ENCODE measurements around the gene SNAP29. TPM values are rescaled to one million over a fixed set of nuclear protein-coding genes. Genes with fewer than 3 reads are reported as not detected.

Gene SNAP29
- total RNA-seq, 1 experiment from 2014 or later: 23.9 TPM

- peak overlapping the region; percentile 63 for H2AFZ ChIP-seq (ENCODE audit: low read length)
- no peaks in the 10 kb centered on the region for H3K9me2 ChIP-seq (replicated peaks; ENCODE audit: low read length)
- H3K4me3 ChIP-seq (ENCODE audit: low read length): no peak overlapping the region
- H3K9me3 ChIP-seq (ENCODE audit: low read length): no peaks in the 10 kb centered on the region
- intact Hi-C loops (cut with micrococcal nuclease): loop anchor here (1.0 to 5.0 kb wide), 4 partner anchors 31 to 97 kb away; partner anchors contain the start of genes CRKL and LZTR1
- no peaks in the 10 kb centered on the region for H3K79me2 ChIP-seq (ENCODE audit: low read length)
- ATAC-seq: peak; percentile 96
- no peaks in the 10 kb centered on the region for H4K20me1 ChIP-seq (ENCODE audit: low read length)
- CTCF ChIA-PET: interaction anchor here (0.5 to 1.4 kb wide), 6 partner anchors 19 to 96 kb away, joined by 3 to 11 read pairs (median 4); partner anchors contain the start of genes CRKL and LZTR1
- no peaks in the 10 kb centered on the region for H3F3A ChIP-seq (ENCODE audit: low read length, unreplicated experiment)
- no TSS peak for BruUV-seq (replicated peaks)
- H3K4me2 ChIP-seq (ENCODE audit: low read length): peak overlapping the region; percentile 59
- POLR2A ChIA-PET (ENCODE audit: unreplicated experiment): no interaction called here
- peak; percentile 91 for TF ChIP-seq CTCF (conservative IDR thresholded peaks at IDR 0.05; ENCODE audit: low read depth, low read length)
- no peak for TF ChIP-seq EZH2 (IDR thresholded peaks at IDR 0.05; ENCODE audit: low read length, unreplicated experiment)
- H3K27me3 ChIP-seq (ENCODE audit: low read length): no peaks in the 10 kb centered on the region
- peaks cover 13% of the 10 kb centered on the region for H3K4me1 ChIP-seq (ENCODE audit: insufficient read depth, low read length)
- DNase-seq: peak; percentile 78
- H3K36me3 ChIP-seq (ENCODE audit: low read depth, low read length): 0 out of 2 replicates have a peak, but pooled peaks cover 3% of the 10 kb centered on the region
- peak overlapping the region; percentile 31; the same call in 1 of the 2 replicates for H3K27ac ChIP-seq (ENCODE audit: low read length)
- H3K9ac ChIP-seq (ENCODE audit: low read length): no peak overlapping the region
These were observed 26.9 kb downstream of the SNAP29 start for GRCh38 chr22:20885557-20886323.

- H3K27ac ChIP-seq (ENCODE audit: low read length): peak overlapping the region; percentile 26; the same call in 1 of the 2 replicates
- no peaks in the 10 kb centered on the region for H4K20me1 ChIP-seq (ENCODE audit: low read length)
- CTCF ChIA-PET: no interaction called here
- intact Hi-C loops (cut with micrococcal nuclease): loop anchor here (5.0 kb wide), 1 partner anchor 65 kb away; no protein-coding TSS in a partner anchor
- no peaks in the 10 kb centered on the region for H3K9me3 ChIP-seq (ENCODE audit: low read length)
- H3K4me3 ChIP-seq (ENCODE audit: low read length): no peak overlapping the region
- H3K4me1 ChIP-seq (ENCODE audit: insufficient read depth, low read length): peaks cover 13% of the 10 kb centered on the region
- no peaks in the 10 kb centered on the region for H3K79me2 ChIP-seq (ENCODE audit: low read length)
- H3K27me3 ChIP-seq (ENCODE audit: low read length): no peaks in the 10 kb centered on the region
- H3K9me2 ChIP-seq (replicated peaks; ENCODE audit: low read length): no peaks in the 10 kb centered on the region
- H2AFZ ChIP-seq (ENCODE audit: low read length): no peak overlapping the region
- peak; percentile 58 for DNase-seq
- TF ChIP-seq EZH2phosphoT487 (IDR thresholded peaks at IDR 0.05; ENCODE audit: borderline replicate concordance, low read length) (no peak), EZH2 (IDR thresholded peaks at IDR 0.05; ENCODE audit: low read length, unreplicated experiment) (no peak), CTCF (conservative IDR thresholded peaks at IDR 0.05; ENCODE audit: low read depth, low read length) (no peak)
- H3K4me2 ChIP-seq (ENCODE audit: low read length): peak overlapping the region; percentile 8; the same call in 1 of the 2 replicates
- POLR2A ChIA-PET (ENCODE audit: unreplicated experiment): no interaction called here
- BruUV-seq (replicated peaks): no TSS peak
- ATAC-seq: peak; percentile 52
- H3F3A ChIP-seq (ENCODE audit: low read length, unreplicated experiment): no peaks in the 10 kb centered on the region
- H3K9ac ChIP-seq (ENCODE audit: low read length): no peak overlapping the region
- 0 out of 2 replicates have a peak, but pooled peaks cover 3% of the 10 kb centered on the region for H3K36me3 ChIP-seq (ENCODE audit: low read depth, low read length)
These were observed 28.6 kb downstream of the SNAP29 start for GRCh38 chr22:20887375-20887774.

All from PC-3 (cell line).